HepG2 (cell line): ENCODE data around the gene MMP25. TPM values are rescaled to one million over a fixed set of nuclear protein-coding genes. Genes with fewer than 3 reads are reported as not detected.

Experiments used
- ATAC-seq: fragments of 200-7000 bp; cut with Tn5 transposase; 3 replicates; pipeline ENCODE4 v1.9.1; 2020; ENCODE audit warnings: mild to moderate bottlenecking, moderate library complexity
- BruUV-seq: library from RNA; stranded (reverse); fragments of 400-500 nt; replicated peaks from 2 replicates; lab custom pipeline; 2021; lab: Mats Ljungman, UMichigan
- CTCF ChIA-PET: fragments of 300-600 bp; formaldehyde crosslinking; extraction: SDS; loops from one replicate; lab custom pipeline; 2021; ENCODE audit warnings: low total read pairs, inconsistent platforms, low intra/inter-chr PET ratio; lab: Yijun Ruan, JAX
- POLR2A ChIA-PET: fragments of 350-600 bp; sonication (Branson Sonifier 250); formaldehyde crosslinking; loops from one replicate; lab custom pipeline; 2020; ENCODE audit warnings: antibody characterized with exemption, inconsistent platforms; lab: Yijun Ruan, JAX
- DNase-seq: peaks from one replicate; pipeline ENCODE4 v3.0.0-alpha.2; 2015; ENCODE audit warnings: low spot score
- FAIRE-seq: peaks from 3 replicates; lab custom pipeline; 2011; peaks lifted over from hg19 to GRCh38; lab: Jason Lieb, UNC
- H2AFZ ChIP-seq: one replicate; pipeline ENCODE4 v1.6.1; 2011; ENCODE audit warnings: low read length, inconsistent platforms
- H3K27ac ChIP-seq: fragments of 300-600 bp; 3 replicates; pipeline ENCODE4 v1.8.0; 2011; ENCODE audit warnings: mixed run types, mild to moderate bottlenecking, mixed read lengths, low read length, inconsistent platforms; ENCODE audit not compliant: insufficient read depth; ENCODE audit errors: extremely low read length
- H3K27me3 ChIP-seq, 2 experiments: fragments of 200-600 bp in 1 of 2; 2 replicates in 1 of 2; 3 replicates in 1 of 2; pipeline versions ENCODE4 v1.6.0 to v1.8.0; 2011; ENCODE audit warnings: low read length in 2 of 2, mild to moderate bottlenecking in 2 of 2, moderate library complexity in 2 of 2, inconsistent platforms in 1 of 2; ENCODE audit not compliant: insufficient read depth in 2 of 2, control insufficient read depth in 1 of 2
- H3K36me3 ChIP-seq, 2 experiments: fragments of 200-600 bp in 1 of 2; replicated peaks in 1 of 2; 2 replicates in 1 of 2; 3 replicates in 1 of 2; pipeline versions ENCODE4 v1.5.1 to v1.8.0; 2011; ENCODE audit warnings: low read length in 2 of 2, inconsistent platforms in 1 of 2; ENCODE audit not compliant: insufficient read depth in 2 of 2, control insufficient read depth in 1 of 2
- H3K4me1 ChIP-seq: 2 replicates; pipeline ENCODE4 v1.5.1; 2012; ENCODE audit warnings: low read length, inconsistent platforms; ENCODE audit not compliant: insufficient read depth
- H3K4me2 ChIP-seq: 2 replicates; pipeline ENCODE4 v1.6.0; 2011; ENCODE audit warnings: low read depth, low read length, inconsistent platforms
- H3K4me3 ChIP-seq, 3 experiments: fragments of 200-600 bp in 1 of 3; sonication (generic), shearing (Covaris generic) in 1 of 3; replicated peaks in 1 of 3; 2 replicates each; pipeline ENCODE4 v1.5.1; 2011 to 2016; ENCODE audit warnings: low read length in 3 of 3, inconsistent platforms in 2 of 3, low read depth in 2 of 3, mild to moderate bottlenecking in 2 of 3, control low read depth in 1 of 3, mixed read lengths in 1 of 3; ENCODE audit not compliant: insufficient read depth in 1 of 3
- H3K79me2 ChIP-seq: one replicate; pipeline ENCODE4 v1.6.1; 2011; ENCODE audit warnings: low read length, inconsistent platforms; ENCODE audit not compliant: insufficient read depth
- H3K9ac ChIP-seq: 2 replicates; pipeline ENCODE4 v1.6.0; 2011; ENCODE audit warnings: mild to moderate bottlenecking, low read depth, low read length, inconsistent platforms; ENCODE audit not compliant: insufficient read depth
- H3K9me3 ChIP-seq: 2 replicates; pipeline ENCODE4 v1.5.1; 2012; ENCODE audit warnings: mild to moderate bottlenecking, low read length
- H4K20me1 ChIP-seq: 2 replicates; pipeline ENCODE4 v1.6.0; 2011; ENCODE audit warnings: inconsistent platforms, mild to moderate bottlenecking, low read length, moderate library complexity; ENCODE audit not compliant: insufficient read depth
- AGO2 ChIP-seq: fragments of 200-400 bp; formaldehyde crosslinking; optimal IDR thresholded peaks from 2 replicates; pipeline ENCODE3; 2017; ENCODE audit warnings: mild to moderate bottlenecking, low read depth, low read length, moderate library complexity
- CENPX ChIP-seq: sonication (generic); formaldehyde crosslinking; IDR thresholded peaks from 2 replicates; pipeline ENCODE4 v1.9.0; 2021; ENCODE audit warnings: mild to moderate bottlenecking, missing genetic modification reagents, moderate library complexity
- CHD4 ChIP-seq: fragments of 200-600 bp; sonication (generic); IDR thresholded peaks from 2 replicates; pipeline ENCODE4 v1.7.0; 2017; ENCODE audit warnings: mild to moderate bottlenecking, low read length, borderline replicate concordance
- NR2C2 ChIP-seq: sonication (generic); formaldehyde crosslinking; IDR thresholded peaks from 2 replicates; pipeline ENCODE4 v1.4.0; 2020; ENCODE audit warnings: missing genetic modification reagents, mild to moderate bottlenecking, moderate library complexity, borderline replicate concordance
- POLR2A ChIP-seq, 2 experiments: IDR thresholded peaks; 2 replicates each; pipeline ENCODE4 v1.6.1; 2011; ENCODE audit warnings: low read depth in 2 of 2, low read length in 2 of 2, mild to moderate bottlenecking in 1 of 2, moderate library complexity in 1 of 2; ENCODE audit not compliant: insufficient read depth in 1 of 2
- RCOR2 ChIP-seq: IDR thresholded peaks from 2 replicates; pipeline ENCODE4 v1.6.1; 2016; ENCODE audit warnings: missing biosample characterization, missing genetic modification reagents
- REXO4 ChIP-seq: sonication (generic); formaldehyde crosslinking; IDR thresholded peaks from 2 replicates; pipeline ENCODE4 v1.8.0; 2022; ENCODE audit warnings: missing genetic modification reagents, mild to moderate bottlenecking, borderline replicate concordance
- SMARCC2 ChIP-seq: fragments of 450-650 bp; IDR thresholded peaks from 2 replicates; pipeline ENCODE4 v1.6.1; 2017; ENCODE audit warnings: antibody characterized with exemption, mild to moderate bottlenecking
- SRSF1 ChIP-seq: fragments of 200-400 bp; formaldehyde crosslinking; optimal IDR thresholded peaks from 2 replicates; pipeline ENCODE3; 2017; ENCODE audit warnings: mild to moderate bottlenecking, low read depth, low read length, moderate library complexity
- TCF7 ChIP-seq: sonication (generic); IDR thresholded peaks from 2 replicates; pipeline ENCODE4 v1.6.1; 2016; ENCODE audit warnings: antibody characterized with exemption, low read depth
- ZNF136 ChIP-seq: sonication (generic); formaldehyde crosslinking; IDR thresholded peaks from 2 replicates; pipeline ENCODE4 v1.8.1; 2022; ENCODE audit warnings: low read depth, mild to moderate bottlenecking, moderate library complexity, missing genetic modification reagents
- ZNF350 ChIP-seq: sonication (generic); formaldehyde crosslinking; IDR thresholded peaks from 2 replicates; pipeline ENCODE4 v1.4.0; 2020; ENCODE audit warnings: mild to moderate bottlenecking, low read depth, missing genetic modification reagents, borderline replicate concordance
- ZNF552 ChIP-seq: sonication (generic); formaldehyde crosslinking; IDR thresholded peaks from 2 replicates; pipeline ENCODE4 v1.9.0; 2022; ENCODE audit warnings: missing genetic modification reagents, mild to moderate bottlenecking, borderline replicate concordance
- ZNF574 ChIP-seq: sonication (generic); formaldehyde crosslinking; IDR thresholded peaks from 2 replicates; pipeline ENCODE4 v1.4.0; 2020; ENCODE audit warnings: missing genetic modification reagents
- ZNF790 ChIP-seq: sonication (generic); formaldehyde crosslinking; IDR thresholded peaks from 2 replicates; pipeline ENCODE4 v1.8.0; 2022; ENCODE audit warnings: missing genetic modification reagents, mild to moderate bottlenecking, borderline replicate concordance
- WGBS: methylation state at CpG from one replicate; pipeline ENCODE4 v1.1.6; 2017; ENCODE audit warnings: low lambda C conversion rate; 5-methylcytosine and 5-hydroxymethylcytosine counted together
- in situ Hi-C: cut with HindIII; loops from 2 replicates; pipeline ENCODE4 v1.10.0; 2017; ENCODE audit warnings: low pct_unique_long_range_greater_than_20kb; ENCODE audit not compliant: extremely low pct_ligation_motif_present
- intact Hi-C: fragments of 100-400 bp; cut with micrococcal nuclease; formaldehyde crosslinking; loops from one replicate; pipeline ENCODE4 v1.10.0; 2022; ENCODE audit not compliant: unreplicated experiment
- polyA plus RNA-seq, 8 experiments: library from polyadenylated mRNA; depleted of rRNA in 3 of 8; stranded (reverse) in 7 of 8; unstranded in 1 of 8; fragments of >200 nt; fragmentation: Illumina TruSeq in 4 of 8; extraction: Trizol in 4 of 8; gene quantifications; 2 replicates each; pipeline versions ENCODE4 v1.2.1 to v1.2.3, GENCODE V29; 2011 to 2016; ENCODE audit warnings: low read depth in 4 of 8, missing spikeins in 1 of 8, mixed read lengths in 1 of 8; ENCODE audit not compliant: insufficient read depth in 1 of 8
- total RNA-seq, 5 experiments: library from RNA; depleted of rRNA; stranded (reverse); fragments of >200 nt; fragmentation: Illumina TruSeq; extraction: Trizol; gene quantifications; 2 replicates each; pipeline ENCODE4 v1.2.3, GENCODE V29; 2016; ENCODE audit warnings: low read depth in 1 of 5
- TF ChIP-seq, protein P1 (sequence below), 2 experiments: IDR thresholded peaks; 2 replicates each; pipeline ENCODE4 v1.6.1; 2011 to 2012; ENCODE audit warnings: low read length in 2 of 2, borderline replicate concordance in 1 of 2, low read depth in 1 of 2, mild to moderate bottlenecking in 1 of 2, moderate library complexity in 1 of 2
- TF ChIP-seq, protein P2 (sequence below): sonication (generic); formaldehyde crosslinking; IDR thresholded peaks from 2 replicates; pipeline ENCODE4 v1.4.0; 2020; ENCODE audit warnings: missing genetic modification reagents

The MMP25 gene
- total and polyA plus RNA-seq, 2 of the 13 experiments (the other 11 are each of a cell fraction or from before 2014, with no cell fraction given), result 0.04 to 0.08 TPM

GRCh38 chr16:3071655-3072054 lies 25.3 kb downstream of the MMP25 start:
- intact Hi-C loops, result no loop called here
- ChIA-PET CTCF (no interaction called here), POLR2A (interaction anchor here (2.7 to 4.4 kb wide), 2 partner anchors 12 to 15 kb away, joined by 11 to 30 read pairs; no protein-coding TSS in a partner anchor)
- DNase-seq (no peak), ATAC-seq (no peak; the same call in 2 of the 3 replicates), FAIRE-seq (no peak)
- Histone ChIP-seq H3K27me3 (peaks cover 2 to 13% of the 10 kb centered on the region in 2 experiments; a peak in 4 of 5 replicates), H4K20me1 (no peaks in the 10 kb centered on the region), H3K4me2 (no peak overlapping the region), H2AFZ (no peak overlapping the region), H3K27ac (no peak overlapping the region), H3K4me3 (no peak overlapping the region), H3K4me1 (peaks cover 22% of the 10 kb centered on the region), H3K36me3 (peaks cover 9 to 16% of the 10 kb centered on the region in 2 experiments; a peak in 2 of 5 replicates), H3K9ac (no peak overlapping the region), H3K79me2 (peaks cover 3% of the 10 kb centered on the region), H3K9me3 (no peaks in the 10 kb centered on the region)
- in situ Hi-C loops, result no loop called here
- WGBS, result 45% methylated on average over 7 of the region's 7 CpGs
- BruUV-seq, result no TSS peak
- TF ChIP-seq ZNF552 (CRISPR knock-in tag), result no peak
- TF ChIP-seq RCOR2 (CRISPR knock-in tag), result no peak
- no peak for TF ChIP-seq ZNF790 (CRISPR knock-in tag)
- no peak for TF ChIP-seq ZNF574 (CRISPR knock-in tag)
- TF ChIP-seq, protein P1, sequence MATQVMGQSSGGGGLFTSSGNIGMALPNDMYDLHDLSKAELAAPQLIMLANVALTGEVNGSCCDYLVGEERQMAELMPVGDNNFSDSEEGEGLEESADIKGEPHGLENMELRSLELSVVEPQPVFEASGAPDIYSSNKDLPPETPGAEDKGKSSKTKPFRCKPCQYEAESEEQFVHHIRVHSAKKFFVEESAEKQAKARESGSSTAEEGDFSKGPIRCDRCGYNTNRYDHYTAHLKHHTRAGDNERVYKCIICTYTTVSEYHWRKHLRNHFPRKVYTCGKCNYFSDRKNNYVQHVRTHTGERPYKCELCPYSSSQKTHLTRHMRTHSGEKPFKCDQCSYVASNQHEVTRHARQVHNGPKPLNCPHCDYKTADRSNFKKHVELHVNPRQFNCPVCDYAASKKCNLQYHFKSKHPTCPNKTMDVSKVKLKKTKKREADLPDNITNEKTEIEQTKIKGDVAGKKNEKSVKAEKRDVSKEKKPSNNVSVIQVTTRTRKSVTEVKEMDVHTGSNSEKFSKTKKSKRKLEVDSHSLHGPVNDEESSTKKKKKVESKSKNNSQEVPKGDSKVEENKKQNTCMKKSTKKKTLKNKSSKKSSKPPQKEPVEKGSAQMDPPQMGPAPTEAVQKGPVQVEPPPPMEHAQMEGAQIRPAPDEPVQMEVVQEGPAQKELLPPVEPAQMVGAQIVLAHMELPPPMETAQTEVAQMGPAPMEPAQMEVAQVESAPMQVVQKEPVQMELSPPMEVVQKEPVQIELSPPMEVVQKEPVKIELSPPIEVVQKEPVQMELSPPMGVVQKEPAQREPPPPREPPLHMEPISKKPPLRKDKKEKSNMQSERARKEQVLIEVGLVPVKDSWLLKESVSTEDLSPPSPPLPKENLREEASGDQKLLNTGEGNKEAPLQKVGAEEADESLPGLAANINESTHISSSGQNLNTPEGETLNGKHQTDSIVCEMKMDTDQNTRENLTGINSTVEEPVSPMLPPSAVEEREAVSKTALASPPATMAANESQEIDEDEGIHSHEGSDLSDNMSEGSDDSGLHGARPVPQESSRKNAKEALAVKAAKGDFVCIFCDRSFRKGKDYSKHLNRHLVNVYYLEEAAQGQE (IDR thresholded peaks at IDR 0.05; ENCODE audit: borderline replicate concordance in 1 of 2, low read depth in 1 of 2, low read length in 2 of 2), result no peak
- TF ChIP-seq REXO4 (CRISPR knock-in tag), result no peak
- no peak for TF ChIP-seq CHD4
- TF ChIP-seq, protein P2, sequence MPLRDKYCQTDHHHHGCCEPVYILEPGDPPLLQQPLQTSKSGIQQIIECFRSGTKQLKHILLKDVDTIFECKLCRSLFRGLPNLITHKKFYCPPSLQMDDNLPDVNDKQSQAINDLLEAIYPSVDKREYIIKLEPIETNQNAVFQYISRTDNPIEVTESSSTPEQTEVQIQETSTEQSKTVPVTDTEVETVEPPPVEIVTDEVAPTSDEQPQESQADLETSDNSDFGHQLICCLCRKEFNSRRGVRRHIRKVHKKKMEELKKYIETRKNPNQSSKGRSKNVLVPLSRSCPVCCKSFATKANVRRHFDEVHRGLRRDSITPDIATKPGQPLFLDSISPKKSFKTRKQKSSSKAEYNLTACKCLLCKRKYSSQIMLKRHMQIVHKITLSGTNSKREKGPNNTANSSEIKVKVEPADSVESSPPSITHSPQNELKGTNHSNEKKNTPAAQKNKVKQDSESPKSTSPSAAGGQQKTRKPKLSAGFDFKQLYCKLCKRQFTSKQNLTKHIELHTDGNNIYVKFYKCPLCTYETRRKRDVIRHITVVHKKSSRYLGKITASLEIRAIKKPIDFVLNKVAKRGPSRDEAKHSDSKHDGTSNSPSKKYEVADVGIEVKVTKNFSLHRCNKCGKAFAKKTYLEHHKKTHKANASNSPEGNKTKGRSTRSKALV (CRISPR knock-in tag), result no peak
- no peak for TF ChIP-seq AGO2
- TF ChIP-seq CENPX (CRISPR knock-in tag), result no peak
- no peak for TF ChIP-seq SRSF1
- TF ChIP-seq POLR2A (IDR thresholded peaks at IDR 0.05; ENCODE audit: insufficient read depth in 1 of 2, low read depth in 2 of 2, low read length in 2 of 2), result peak in 1 of 2 experiments; percentile 25; a peak in 1 of 4 replicates
- no peak for TF ChIP-seq ZNF350 (CRISPR knock-in tag)
- no peak for TF ChIP-seq NR2C2 (CRISPR knock-in tag)
- no peak for TF ChIP-seq SMARCC2
- TF ChIP-seq TCF7, result no peak
- no peak for TF ChIP-seq ZNF136 (CRISPR knock-in tag)
